GM12892 (cell line): ENCODE results near the gene CD300LD.

ENCODE experiments used
- POLR2A ChIP-seq: IDR thresholded peaks from 2 replicates; pipeline ENCODE4 v1.6.1; 2011; ENCODE audit warnings: low read depth, low read length, control low read depth
- POLR2AphosphoS5 ChIP-seq: IDR thresholded peaks from 2 replicates; pipeline ENCODE4 v1.6.1; 2011; ENCODE audit warnings: low read depth, low read length, control low read depth

DNA sequence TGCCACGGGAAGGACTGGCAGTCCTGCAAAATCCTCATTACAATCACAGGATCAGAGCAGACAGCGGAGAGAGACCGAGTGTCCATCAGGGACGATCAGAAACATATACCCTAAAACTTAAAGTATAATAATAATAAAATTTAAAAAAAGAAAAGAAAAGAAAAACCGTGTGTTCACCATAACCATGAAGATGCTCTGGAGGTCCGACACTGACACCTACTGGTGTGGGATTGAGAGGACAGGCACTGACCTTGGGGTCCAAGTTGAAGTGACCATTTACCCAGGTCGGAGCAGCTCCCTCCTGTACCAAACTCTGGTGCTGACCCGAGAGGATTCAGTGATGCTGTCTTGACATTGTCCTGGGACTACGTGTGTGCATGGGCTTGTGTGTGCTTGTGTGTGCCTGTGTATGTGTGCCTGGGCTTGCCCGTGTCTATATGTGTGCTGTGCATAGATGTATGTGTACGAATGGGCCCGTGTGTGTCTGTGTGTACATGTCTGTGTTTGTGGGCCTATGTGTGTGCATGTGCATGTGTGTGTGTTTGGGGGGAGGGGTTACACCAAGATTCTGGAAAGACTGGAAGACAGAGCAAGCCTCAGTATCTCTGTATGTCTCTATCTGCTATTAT lies 10.0 kb upstream of the CD300LD start:
- TF ChIP-seq POLR2AphosphoS5 (no peak), POLR2A (no peak)
